Activated CD4-positive, alpha-beta memory T cell treated with anti-CD3 and anti-CD28 coated beads, Interleukin-2, amount 10 ng/mL, durations not matched to agents 7 days and 5 days (primary cell): ENCODE measurements around the gene OR2AG1. TPM values are rescaled to one million over a fixed set of nuclear protein-coding genes. Genes with fewer than 3 reads are reported as not detected.
"Not testable (repeated sequence)": the region's sequence is repeated elsewhere in the genome, so short reads cannot be mapped to it uniquely, and the experiment has no call there.

Experiments
- CTCF ChIA-PET: fragments of 350-600 bp; sonication (Branson Sonifier 250); formaldehyde crosslinking; loops from one replicate; lab custom pipeline; 2021; ENCODE audit warnings: antibody characterized with exemption, inconsistent platforms; lab: Charles Lee
- POLR2A ChIA-PET: fragments of 350-600 bp; sonication (Branson Sonifier 250); formaldehyde crosslinking; loops from one replicate; lab custom pipeline; 2021; ENCODE audit warnings: antibody characterized with exemption; lab: Charles Lee
- DNase-seq: peaks from one replicate; pipeline ENCODE4 v3.0.0-alpha.2; 2020
- H3K27ac Mint-ChIP-seq: one replicate; pipeline ENCODE4 v1.8.0; 2021; ENCODE audit warnings: mild to moderate bottlenecking, mixed read lengths
- H3K27me3 Mint-ChIP-seq: one replicate; pipeline ENCODE4 v1.8.0; 2021; ENCODE audit warnings: mixed read lengths
- H3K36me3 Mint-ChIP-seq: one replicate; pipeline ENCODE4 v1.8.0; 2021; ENCODE audit warnings: low read depth, mixed read lengths
- H3K4me1 Mint-ChIP-seq: one replicate; pipeline ENCODE4 v1.8.0; 2021; ENCODE audit warnings: mixed read lengths
- H3K4me3 Mint-ChIP-seq: one replicate; pipeline ENCODE4 v1.8.0; 2021; ENCODE audit warnings: mild to moderate bottlenecking, mixed read lengths
- H3K9me3 Mint-ChIP-seq: one replicate; pipeline ENCODE4 v1.8.0; 2021; ENCODE audit warnings: mixed read lengths
- total RNA-seq, 2 experiments: library from RNA; stranded (reverse); gene quantifications; one replicate each; pipeline ENCODE4 v1.2.3, GENCODE V29; 2021

OR2AG1 gene
- total RNA-seq, 2 experiments from 2014 or later, result not detected

DNA sequence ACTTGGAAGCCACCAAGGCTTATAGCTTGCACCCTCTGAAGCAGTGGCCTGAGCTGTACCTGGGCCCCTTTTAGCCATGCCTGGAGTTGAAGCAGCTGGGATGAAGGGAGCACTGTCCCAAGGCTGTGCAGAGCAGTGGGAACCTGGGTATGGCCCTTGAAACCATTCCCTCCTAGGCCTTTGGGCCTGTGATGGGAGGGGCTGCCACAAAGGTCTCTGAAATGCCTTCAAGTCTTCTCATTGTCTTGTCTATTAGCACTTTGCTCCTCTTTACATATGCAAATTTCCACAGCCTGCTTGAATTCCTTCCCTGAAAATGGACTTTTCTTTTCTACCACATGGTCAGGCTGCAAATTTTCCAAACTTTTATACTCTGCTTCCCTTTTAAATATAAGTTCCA is 18.3 kb downstream of the OR2AG1 start:
- H3K27ac Mint-ChIP-seq, H3K4me3 Mint-ChIP-seq, POLR2A ChIA-PET, H3K4me1 Mint-ChIP-seq, DNase-seq, H3K9me3 Mint-ChIP-seq, H3K27me3 Mint-ChIP-seq, CTCF ChIA-PET, H3K36me3 Mint-ChIP-seq: not testable (repeated sequence)

DNA sequence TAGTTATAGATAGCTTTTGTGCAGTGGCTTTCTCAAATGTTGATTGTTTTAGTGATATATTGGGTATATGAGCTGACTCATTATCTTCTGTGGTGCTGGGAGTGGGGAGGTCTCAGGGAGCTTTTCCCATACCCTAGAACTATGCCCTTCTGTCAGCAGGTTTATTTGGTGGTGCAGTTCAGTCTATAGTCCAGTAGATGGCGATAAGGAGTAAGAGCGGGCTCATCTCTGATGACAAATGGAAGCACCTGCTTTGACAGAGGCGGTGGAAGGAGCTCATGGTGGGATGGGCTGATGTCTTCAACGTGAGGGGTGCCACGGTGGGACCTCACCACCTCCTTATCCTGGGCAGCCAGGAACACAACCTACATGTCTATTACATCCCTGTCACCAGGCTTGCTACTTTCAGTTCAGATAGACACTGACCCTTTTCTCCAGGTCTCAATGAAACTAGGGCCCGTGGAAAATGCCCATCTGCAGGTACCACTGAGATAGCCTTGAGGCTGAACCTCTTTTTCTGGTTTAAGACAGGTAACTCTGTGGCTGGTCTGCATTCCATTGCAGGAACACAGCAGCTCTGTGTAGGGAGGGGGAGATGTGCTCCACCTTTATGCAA is 29.7 kb downstream of the OR2AG1 start:
- Mint-ChIP-seq H3K4me3 (no peak overlapping the region), H3K4me1 (no peaks in the 10 kb centered on the region), H3K27ac (no peak overlapping the region), H3K36me3 (no peaks in the 10 kb centered on the region), H3K9me3 (no peaks in the 10 kb centered on the region), H3K27me3 (peaks cover 30% of the 10 kb centered on the region)
- CTCF ChIA-PET, result interaction anchor here (0.7 to 1.6 kb wide), 23 partner anchors 9 to 630 kb away, joined by 3 to 12 read pairs (median 4); partner anchors contain the start of gene OR6A2
- POLR2A ChIA-PET, result no interaction called here
- peak; percentile 27 for DNase-seq

DNA sequence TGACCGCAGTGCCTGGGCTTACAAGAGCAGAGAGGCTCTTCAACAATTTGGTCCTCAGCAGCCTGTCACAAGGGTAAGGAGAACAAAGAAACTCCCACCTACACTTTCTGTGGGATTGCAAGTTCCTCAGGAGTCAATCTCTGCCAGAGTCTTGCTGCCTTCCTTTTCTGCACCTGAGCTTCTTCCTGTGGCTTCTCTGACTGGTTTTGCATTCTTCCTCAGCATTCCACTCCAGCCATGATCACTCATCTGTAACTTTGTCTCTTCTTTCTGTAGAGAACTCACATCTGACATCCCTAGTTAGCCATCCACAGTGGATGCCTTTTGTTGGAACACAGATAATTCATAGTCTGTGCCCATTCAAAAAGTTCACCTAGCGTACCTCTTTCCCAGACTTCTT is 30.8 kb downstream of the OR2AG1 start:
- Mint-ChIP-seq H3K4me3 (no peak overlapping the region), H3K9me3 (no peaks in the 10 kb centered on the region)
- CTCF ChIA-PET, result no interaction called here

DNA sequence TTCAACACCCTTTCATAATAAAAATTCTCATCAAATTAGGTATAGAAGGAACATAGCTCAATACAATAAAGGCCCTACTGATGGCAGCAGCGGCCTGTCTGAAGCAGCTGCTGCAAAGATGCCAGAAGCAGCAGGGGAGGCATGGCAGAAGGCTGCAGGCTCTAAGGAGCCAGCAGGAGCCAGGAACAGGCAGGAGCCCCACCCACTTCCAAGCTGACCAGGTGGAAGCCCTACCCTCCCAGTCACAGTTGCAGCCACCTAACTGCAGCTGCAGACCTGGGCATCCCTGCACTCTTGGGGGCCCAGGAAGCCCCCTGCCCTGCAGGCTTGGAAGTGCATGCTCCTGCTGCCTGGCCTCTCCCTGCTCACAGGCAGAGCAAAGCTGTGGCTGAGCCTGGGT is 34.9 kb downstream of the OR2AG1 start:
- Mint-ChIP-seq H3K36me3 (no peaks in the 10 kb centered on the region), H3K9me3 (no peaks in the 10 kb centered on the region)
- CTCF ChIA-PET, result no interaction called here

More for the DNA sequence above, 30.8 kb downstream of the OR2AG1 start:
- POLR2A ChIA-PET, result no interaction called here
- H3K27me3 Mint-ChIP-seq, result peaks cover 21% of the 10 kb centered on the region
- no peaks in the 10 kb centered on the region for H3K4me1 Mint-ChIP-seq
- H3K36me3 Mint-ChIP-seq, result no peaks in the 10 kb centered on the region
- DNase-seq, result no peak
- no peak overlapping the region for H3K27ac Mint-ChIP-seq

DNA sequence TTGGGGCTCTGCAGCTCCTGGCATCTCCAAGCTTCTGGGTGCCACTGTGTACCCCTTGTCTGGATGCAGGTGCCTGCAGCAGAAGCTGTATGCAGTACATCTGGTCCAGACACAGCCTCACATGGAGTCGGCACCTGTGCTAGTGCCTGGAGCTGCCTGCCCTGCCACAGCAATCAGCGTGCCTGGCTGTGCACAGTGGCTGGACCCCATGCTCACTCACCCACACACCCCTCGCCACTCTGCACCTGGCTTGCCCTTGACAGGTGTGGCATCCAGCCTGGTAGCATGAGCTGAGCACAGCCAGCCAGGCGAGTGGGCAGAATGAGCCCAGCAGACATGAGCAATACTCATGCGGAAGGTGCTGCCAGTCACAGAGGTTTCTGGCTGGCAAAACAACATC is 36.1 kb downstream of the OR2AG1 start:
- CTCF ChIA-PET, result no interaction called here
- Mint-ChIP-seq H3K27ac (no peak overlapping the region), H3K27me3 (peaks cover 15% of the 10 kb centered on the region), H3K36me3 (no peaks in the 10 kb centered on the region), H3K9me3 (no peaks in the 10 kb centered on the region), H3K4me1 (no peaks in the 10 kb centered on the region), H3K4me3 (no peak overlapping the region)
- DNase-seq, result no peak
- POLR2A ChIA-PET, result no interaction called here

More for the DNA sequence above, 34.9 kb downstream of the OR2AG1 start:
- POLR2A ChIA-PET, result no interaction called here
- Mint-ChIP-seq H3K27me3 (peaks cover 19% of the 10 kb centered on the region), H3K27ac (no peak overlapping the region), H3K4me1 (no peaks in the 10 kb centered on the region), H3K4me3 (no peak overlapping the region)
- no peak for DNase-seq

DNA sequence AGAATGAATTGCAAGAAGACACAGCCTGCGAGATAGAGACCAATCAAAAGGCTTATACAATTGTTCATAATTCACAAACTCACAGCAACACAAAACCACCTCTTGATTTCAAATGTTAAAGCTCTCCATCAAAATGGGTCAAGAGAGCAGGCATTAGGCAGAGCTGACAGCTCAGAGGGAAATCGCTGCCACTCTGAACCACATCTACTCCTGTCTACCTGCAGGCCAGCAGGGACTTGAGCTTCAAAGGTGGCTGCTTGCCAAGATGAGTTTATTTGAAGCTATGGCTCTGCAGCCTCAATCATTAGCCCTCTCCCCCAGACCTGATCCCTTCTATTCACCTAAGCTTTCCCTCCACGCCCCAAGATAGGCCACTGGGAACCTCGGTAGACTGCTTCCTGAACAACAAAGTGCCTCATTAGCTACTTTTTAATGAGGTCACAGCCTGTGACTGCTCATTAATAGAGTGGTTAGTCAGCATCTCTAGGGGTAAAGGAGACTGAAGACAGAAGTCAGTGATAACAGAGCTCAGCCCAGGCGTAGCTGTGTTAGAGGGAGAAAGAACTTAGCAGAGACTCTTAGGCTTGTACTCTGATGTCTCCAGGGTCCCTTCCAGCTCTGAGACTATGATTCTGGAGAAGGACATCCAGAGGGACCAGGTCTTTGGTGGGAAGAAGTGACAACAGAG is 41.5 kb downstream of the OR2AG1 start:
- Mint-ChIP-seq H3K4me1 (no peaks in the 10 kb centered on the region), H3K4me3 (no peak overlapping the region)

DNA sequence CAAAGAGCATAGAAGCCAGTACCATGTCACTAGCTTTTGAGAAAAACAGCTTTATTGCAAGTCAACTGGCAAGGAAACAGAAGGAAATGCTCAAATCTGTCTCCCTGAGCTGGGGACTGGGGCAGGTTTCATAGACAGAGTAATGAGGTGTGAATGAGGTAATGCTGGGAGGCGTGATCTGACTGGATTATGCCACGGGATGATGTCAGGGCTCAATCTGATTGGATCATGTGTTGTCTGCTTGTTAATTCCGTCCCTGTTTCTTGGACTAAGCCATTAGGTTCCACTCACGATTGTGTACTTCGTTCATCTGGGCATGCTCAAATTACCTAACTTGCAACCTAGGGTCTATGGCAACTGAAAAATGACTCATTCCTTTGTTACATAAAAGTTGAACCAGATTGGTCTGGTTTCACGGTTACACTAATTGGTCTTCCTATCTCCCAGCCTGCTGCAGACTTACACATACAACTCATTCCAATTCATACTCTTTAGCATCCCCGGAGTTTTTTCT is 42.5 kb downstream of the OR2AG1 start:
- Mint-ChIP-seq H3K27me3 (peaks cover 9% of the 10 kb centered on the region), H3K36me3 (no peaks in the 10 kb centered on the region), H3K4me3 (no peak overlapping the region), H3K4me1 (no peaks in the 10 kb centered on the region), H3K9me3 (no peaks in the 10 kb centered on the region), H3K27ac (no peak overlapping the region)
- CTCF ChIA-PET, result interaction anchor here (1.2 to 2.4 kb wide), 2 partner anchors 13 to 15 kb away, joined by 3 to 12 read pairs; no protein-coding TSS in a partner anchor
- POLR2A ChIA-PET, result no interaction called here
- DNase-seq, result no peak

More for the DNA sequence above, 41.5 kb downstream of the OR2AG1 start:
- Mint-ChIP-seq H3K36me3 (no peaks in the 10 kb centered on the region), H3K27me3 (peaks cover 12% of the 10 kb centered on the region), H3K27ac (no peak overlapping the region), H3K9me3 (no peaks in the 10 kb centered on the region)
- DNase-seq, result no peak
- POLR2A ChIA-PET, result no interaction called here
- CTCF ChIA-PET, result interaction anchor here (1.2 to 2.4 kb wide), 2 partner anchors 12 to 14 kb away, joined by 3 to 12 read pairs; no protein-coding TSS in a partner anchor

DNA sequence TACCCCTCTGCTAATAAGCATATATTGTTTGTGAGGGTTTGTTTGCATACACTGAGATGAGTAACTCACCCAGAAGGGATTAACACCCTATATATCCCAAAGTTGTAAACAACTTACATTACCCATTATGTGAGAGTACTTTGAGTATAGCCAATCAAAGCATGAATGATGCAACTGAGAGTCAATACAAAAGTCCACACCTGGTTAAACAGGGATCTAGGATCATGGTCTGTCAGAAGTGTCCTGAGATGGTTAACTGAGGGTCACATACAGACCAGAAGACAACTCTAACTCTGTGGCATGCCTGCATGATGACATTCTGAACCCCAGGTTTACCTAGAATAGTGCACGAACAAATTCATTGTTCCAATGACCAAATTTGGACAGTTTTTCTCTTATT is 45.3 kb downstream of the OR2AG1 start:
- H3K27ac Mint-ChIP-seq, result no peak overlapping the region

DNA sequence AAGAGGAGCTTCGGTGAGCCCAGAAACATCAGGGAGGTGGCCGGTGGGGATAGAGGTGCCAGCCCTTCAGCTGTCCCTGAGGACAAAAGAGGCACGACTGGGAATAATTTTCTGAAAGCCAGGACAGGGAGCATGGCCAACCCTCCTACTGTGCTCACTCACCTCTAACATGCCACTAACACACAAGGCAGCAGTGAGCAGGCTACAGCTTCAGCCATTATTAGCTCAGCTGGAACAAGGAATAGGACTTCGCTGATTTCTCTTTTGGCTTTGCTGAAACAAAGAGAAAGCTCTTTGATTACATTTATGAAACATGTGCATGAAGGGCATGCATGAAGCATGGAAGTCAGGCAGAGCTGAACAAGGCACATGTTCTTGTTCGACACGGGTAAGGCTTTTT is 50.5 kb downstream of the OR2AG1 start:
- Mint-ChIP-seq H3K27me3 (peaks cover 4% of the 10 kb centered on the region), H3K4me1 (no peaks in the 10 kb centered on the region), H3K9me3 (no peaks in the 10 kb centered on the region), H3K27ac (no peak overlapping the region), H3K4me3 (no peak overlapping the region), H3K36me3 (no peaks in the 10 kb centered on the region)
- DNase-seq, result no peak
- POLR2A ChIA-PET, result no interaction called here
- CTCF ChIA-PET, result interaction anchor here (1.9 kb wide), 1 partner anchor 21 kb away, joined by 6 read pairs; no protein-coding TSS in a partner anchor

More for the DNA sequence above, 45.3 kb downstream of the OR2AG1 start:
- CTCF ChIA-PET, result no interaction called here
- H3K4me3 Mint-ChIP-seq, result no peak overlapping the region
- no peaks in the 10 kb centered on the region for H3K36me3 Mint-ChIP-seq
- H3K27me3 Mint-ChIP-seq, result no peaks in the 10 kb centered on the region
- H3K4me1 Mint-ChIP-seq, result no peaks in the 10 kb centered on the region
- POLR2A ChIA-PET, result no interaction called here
- DNase-seq, result no peak
- H3K9me3 Mint-ChIP-seq, result no peaks in the 10 kb centered on the region

DNA sequence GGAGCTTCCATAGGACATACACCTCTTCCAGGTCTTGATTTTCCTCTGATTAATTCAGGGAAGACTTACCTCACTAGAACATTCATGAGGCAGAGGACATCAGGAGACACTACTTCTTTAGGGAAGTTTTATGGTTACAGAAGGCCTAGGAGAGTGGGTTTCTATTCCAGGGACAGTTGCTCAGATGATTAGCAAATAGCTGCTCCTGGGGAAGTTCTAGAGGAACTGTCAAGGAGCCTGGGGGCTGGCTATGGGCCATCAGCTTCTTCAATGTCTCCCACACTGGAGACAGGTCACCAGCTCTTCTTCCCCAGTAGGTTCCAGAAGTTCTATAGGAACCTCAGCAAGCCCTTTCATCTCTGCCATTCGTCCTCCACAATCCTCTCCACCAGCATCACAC is 51.2 kb downstream of the OR2AG1 start:
- Mint-ChIP-seq H3K36me3 (no peaks in the 10 kb centered on the region), H3K9me3 (no peaks in the 10 kb centered on the region), H3K27me3 (peaks cover 4% of the 10 kb centered on the region), H3K4me3 (no peak overlapping the region), H3K27ac (no peak overlapping the region), H3K4me1 (no peaks in the 10 kb centered on the region)
- ChIA-PET CTCF (interaction anchor here (1.9 kb wide), 1 partner anchor 22 kb away, joined by 6 read pairs; no protein-coding TSS in a partner anchor), POLR2A (no interaction called here)
- no peak for DNase-seq

Other genes with a start within 250 kb of the OR2AG1 start
- gene RRP8, start 179.4 kb upstream of the OR2AG1 start, total RNA-seq, result 10 to 100 TPM; 21.8 to 24.4 TPM
- 100 to 1,000 TPM; 135 to 138 TPM for gene ILK, start 179.2 kb upstream of the OR2AG1 start, total RNA-seq
- gene TAF10, start 170.8 kb upstream of the OR2AG1 start, total RNA-seq, result 100 to 1,000 TPM; 159 to 161 TPM
- 100 to 1,000 TPM; 130 to 131 TPM for gene TPP1, start 163.6 kb upstream of the OR2AG1 start, total RNA-seq
- gene DCHS1, start 127.2 kb upstream of the OR2AG1 start, total RNA-seq, result under 1 TPM; 0.23 to 0.25 TPM
- 10 to 100 TPM; 54.1 to 56.3 TPM for gene MRPL17, start 99.7 kb upstream of the OR2AG1 start, total RNA-seq
- not detected for gene OR2AG2, start 11.0 kb upstream of the OR2AG1 start, total RNA-seq
- gene OR6A2, start 16.7 kb downstream of the OR2AG1 start, total RNA-seq, result not detected
- gene OR10A5, start 62.7 kb downstream of the OR2AG1 start, total RNA-seq, result not detected
- not detected for gene OR10A2, start 80.0 kb downstream of the OR2AG1 start, total RNA-seq
- gene OR10A4, start 93.6 kb downstream of the OR2AG1 start, total RNA-seq, result not detected
- gene OR2D2, start 109.5 kb downstream of the OR2AG1 start, total RNA-seq, result not detected
- gene OR2D3, start 138.0 kb downstream of the OR2AG1 start, total RNA-seq, result not detected
- under 1 TPM; 0.53 to 0.68 TPM for gene ZNF215, start 143.4 kb downstream of the OR2AG1 start, total RNA-seq
- not detected for gene ZNF214, start 237.3 kb downstream of the OR2AG1 start, total RNA-seq
- not detected for gene NLRP14, start 237.5 kb downstream of the OR2AG1 start, total RNA-seq